Measurements from ENCODE around the gene SMARCAD1. TPM values are rescaled to one million over a fixed set of nuclear protein-coding genes. Genes with fewer than 3 reads are reported as not detected.

The SMARCAD1 gene
- total and polyA plus RNA-seq, 9 of the 15 experiments (the other 6 are each of a cell fraction or from before 2014, with no cell fraction given) = 11.2 to 52.2 (median 34.6) TPM

DNA sequence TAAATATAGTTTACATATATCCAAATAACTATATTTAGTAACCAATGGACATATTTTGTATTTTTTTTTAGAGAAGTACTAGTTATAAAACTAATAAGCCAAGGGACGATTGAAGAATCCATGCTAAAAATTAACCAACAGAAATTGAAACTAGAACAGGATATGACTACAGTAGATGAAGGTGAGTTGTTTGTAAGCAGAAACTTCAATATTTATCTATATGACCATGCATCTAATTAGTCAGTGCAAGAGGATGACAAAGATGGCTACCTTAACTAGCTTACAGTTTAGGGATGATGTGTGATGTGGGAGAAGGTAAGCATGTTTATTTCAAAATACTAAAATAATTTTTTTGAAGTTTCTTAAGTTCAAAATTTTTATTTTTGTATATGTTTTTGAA lies 77.2 kb downstream of the SMARCAD1 start:
- intact Hi-C loops (cut with micrococcal nuclease) (no loop called here), in situ Hi-C loops (cut with MboI) (no loop called here)
- WGBS (ENCODE audit: insufficient coverage, low coverage, missing lambda C conversion rate) = 88% methylated on average over 1 of the region's 1 CpG
- no peak for DNase-seq (ENCODE audit: extremely low read depth in 1 of 4, low spot score in 3 of 4)
- Histone ChIP-seq H3K27me3 (ENCODE audit: control insufficient read depth in 2 of 2, insufficient read depth in 2 of 2, low read length in 2 of 2) (no peaks in the 10 kb centered on the region), H3K4me1 (replicated peaks in 1 of 2; ENCODE audit: control insufficient read depth in 2 of 2, insufficient read depth in 2 of 2, low read length in 2 of 2) (no peaks in the 10 kb centered on the region), H3K9ac (ENCODE audit: insufficient read depth in 1 of 2, low read depth in 2 of 2, low read length in 2 of 2) (no peak overlapping the region), H2AFZ (ENCODE audit: low read depth, low read length) (no peak overlapping the region), H3K79me2 (ENCODE audit: control insufficient read depth, insufficient read depth, low read length) (no peaks in the 10 kb centered on the region), H3K27ac (ENCODE audit: extremely low read depth, low read depth, low read length) (no peak overlapping the region), H3K9me3 (replicated peaks; ENCODE audit: control insufficient read depth, insufficient read depth, low read depth, low read length) (no peaks in the 10 kb centered on the region), H3K9me1 (ENCODE audit: control insufficient read depth, insufficient read depth, low read length) (no peaks in the 10 kb centered on the region), H4K20me1 (replicated peaks; ENCODE audit: control insufficient read depth, insufficient read depth, low read length) (no peaks in the 10 kb centered on the region), H3K4me3 (no peak overlapping the region), H3K4me2 (ENCODE audit: insufficient read depth, low read length) (no peak overlapping the region), H3K36me3 (ENCODE audit: control insufficient read depth, insufficient read depth, low read length) (peaks cover 76% of the 10 kb centered on the region)
- ATAC-seq = no peak
- no peak for FAIRE-seq
- BruUV-seq (replicated peaks) = no TSS peak
- ChIA-PET POLR2A (no interaction called here), CTCF (ENCODE audit: low intra/inter-chr PET ratio) (no interaction called here)
- TF ChIP-seq HCFC1 (IDR thresholded peaks at IDR 0.05; ENCODE audit: low read depth, low read length) = no peak
- TF ChIP-seq IRF9 (tag; IDR thresholded peaks at IDR 0.05) = no peak
- no peak for TF ChIP-seq ZNF146 (CRISPR knock-in tag; IDR thresholded peaks at IDR 0.05; ENCODE audit: unreplicated experiment)
- no peak for TF ChIP-seq ZNF639 (CRISPR knock-in tag; conservative IDR thresholded peaks at IDR 0.05 in 1 of 2, IDR thresholded peaks at IDR 0.05 in 1 of 2)
- TF ChIP-seq USF2 (CRISPR knock-in tag; IDR thresholded peaks at IDR 0.05) = no peak
- no peak for TF ChIP-seq ZBTB7A (IDR thresholded peaks at IDR 0.05; ENCODE audit: borderline replicate concordance, control insufficient read depth, low read depth, low read length)
- TF ChIP-seq TRIM28 (IDR thresholded peaks at IDR 0.05) = no peak
- no peak for TF ChIP-seq ZNF431 (CRISPR knock-in tag; IDR thresholded peaks at IDR 0.05)
- TF ChIP-seq, protein P1, sequence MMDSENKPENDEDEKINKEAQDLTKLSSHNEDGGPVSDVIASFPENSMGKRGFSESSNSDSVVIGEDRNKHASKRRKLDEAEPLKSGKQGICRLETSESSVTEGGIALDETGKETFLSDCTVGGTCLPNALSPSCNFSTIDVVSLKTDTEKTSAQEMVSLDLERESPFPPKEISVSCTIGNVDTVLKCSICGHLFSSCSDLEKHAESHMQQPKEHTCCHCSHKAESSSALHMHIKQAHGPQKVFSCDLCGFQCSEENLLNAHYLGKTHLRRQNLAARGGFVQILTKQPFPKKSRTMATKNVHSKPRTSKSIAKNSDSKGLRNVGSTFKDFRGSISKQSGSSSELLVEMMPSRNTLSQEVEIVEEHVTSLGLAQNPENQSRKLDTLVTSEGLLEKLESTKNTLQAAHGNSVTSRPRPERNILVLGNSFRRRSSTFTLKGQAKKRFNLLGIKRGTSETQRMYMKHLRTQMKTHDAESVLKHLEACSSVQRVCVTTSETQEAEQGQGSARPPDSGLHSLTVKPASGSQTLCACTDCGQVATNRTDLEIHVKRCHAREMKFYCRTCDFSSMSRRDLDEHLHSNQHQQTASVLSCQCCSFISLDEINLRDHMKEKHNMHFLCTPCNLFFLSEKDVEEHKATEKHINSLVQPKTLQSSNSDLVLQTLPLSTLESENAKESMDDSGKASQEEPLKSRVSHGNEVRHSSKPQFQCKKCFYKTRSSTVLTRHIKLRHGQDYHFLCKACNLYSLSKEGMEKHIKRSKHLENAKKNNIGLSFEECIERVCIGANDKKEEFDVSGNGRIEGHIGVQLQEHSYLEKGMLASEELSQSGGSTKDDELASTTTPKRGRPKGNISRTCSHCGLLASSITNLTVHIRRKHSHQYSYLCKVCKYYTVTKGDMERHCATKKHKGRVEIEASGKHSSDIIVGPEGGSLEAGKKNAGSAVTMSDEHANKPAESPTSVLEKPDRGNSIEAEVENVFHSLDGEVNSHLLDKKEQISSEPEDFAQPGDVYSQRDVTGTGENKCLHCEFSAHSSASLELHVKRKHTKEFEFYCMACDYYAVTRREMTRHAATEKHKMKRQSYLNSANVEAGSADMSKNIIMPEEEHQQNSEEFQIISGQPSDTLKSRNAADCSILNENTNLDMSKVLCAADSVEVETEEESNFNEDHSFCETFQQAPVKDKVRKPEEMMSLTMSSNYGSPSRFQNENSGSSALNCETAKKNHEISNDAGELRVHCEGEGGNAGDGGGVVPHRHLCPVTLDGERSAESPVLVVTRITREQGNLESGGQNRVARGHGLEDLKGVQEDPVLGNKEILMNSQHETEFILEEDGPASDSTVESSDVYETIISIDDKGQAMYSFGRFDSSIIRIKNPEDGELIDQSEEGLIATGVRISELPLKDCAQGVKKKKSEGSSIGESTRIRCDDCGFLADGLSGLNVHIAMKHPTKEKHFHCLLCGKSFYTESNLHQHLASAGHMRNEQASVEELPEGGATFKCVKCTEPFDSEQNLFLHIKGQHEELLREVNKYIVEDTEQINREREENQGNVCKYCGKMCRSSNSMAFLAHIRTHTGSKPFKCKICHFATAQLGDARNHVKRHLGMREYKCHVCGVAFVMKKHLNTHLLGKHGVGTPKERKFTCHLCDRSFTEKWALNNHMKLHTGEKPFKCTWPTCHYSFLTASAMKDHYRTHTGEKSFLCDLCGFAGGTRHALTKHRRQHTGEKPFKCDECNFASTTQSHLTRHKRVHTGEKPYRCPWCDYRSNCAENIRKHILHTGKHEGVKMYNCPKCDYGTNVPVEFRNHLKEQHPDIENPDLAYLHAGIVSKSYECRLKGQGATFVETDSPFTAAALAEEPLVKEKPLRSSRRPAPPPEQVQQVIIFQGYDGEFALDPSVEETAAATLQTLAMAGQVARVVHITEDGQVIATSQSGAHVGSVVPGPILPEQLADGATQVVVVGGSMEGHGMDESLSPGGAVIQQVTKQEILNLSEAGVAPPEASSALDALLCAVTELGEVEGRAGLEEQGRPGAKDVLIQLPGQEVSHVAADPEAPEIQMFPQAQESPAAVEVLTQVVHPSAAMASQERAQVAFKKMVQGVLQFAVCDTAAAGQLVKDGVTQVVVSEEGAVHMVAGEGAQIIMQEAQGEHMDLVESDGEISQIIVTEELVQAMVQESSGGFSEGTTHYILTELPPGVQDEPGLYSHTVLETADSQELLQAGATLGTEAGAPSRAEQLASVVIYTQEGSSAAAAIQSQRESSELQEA (IDR thresholded peaks at IDR 0.05; ENCODE audit: low read depth) = no peak

All from K562 (cell line).